ENCODE data around the gene KRTAP27-1. TPM values are rescaled to one million over a fixed set of nuclear protein-coding genes. Genes with fewer than 3 reads are reported as not detected.

The KRTAP27-1 gene
- total RNA-seq, 1 experiment from 2014 or later, result not detected

DNA sequence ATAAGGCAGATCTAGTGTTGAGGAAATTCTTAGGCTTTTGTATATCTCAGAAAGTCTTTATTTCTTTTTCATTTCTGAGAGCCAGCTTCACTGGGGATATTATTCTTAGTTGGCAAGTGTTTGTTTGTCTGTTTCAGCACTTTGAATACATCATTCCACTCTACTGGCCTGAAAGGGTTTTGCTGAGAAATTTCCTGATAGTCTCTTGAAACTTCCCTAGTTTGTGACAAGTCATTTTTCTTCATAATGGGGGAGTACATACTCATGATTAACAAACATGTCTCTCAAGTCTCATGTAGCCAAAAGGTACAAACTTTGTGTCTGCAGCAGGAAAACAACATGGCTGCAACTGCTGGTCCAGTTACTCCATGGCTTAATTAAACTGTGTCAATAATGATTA is 11.1 kb downstream of the KRTAP27-1 start:
- Histone ChIP-seq H4K20me1 (ENCODE audit: insufficient read depth) (no peaks in the 10 kb centered on the region), H2AFZ (ENCODE audit: low read depth, low read length, poor library complexity, severe bottlenecking) (no peak overlapping the region), H3K79me2 (ENCODE audit: insufficient read depth, low read length) (no peaks in the 10 kb centered on the region), H3K9ac (ENCODE audit: low read length) (no peak overlapping the region), H3K36me3 (ENCODE audit: control insufficient read depth in 1 of 2, insufficient read depth in 2 of 2, low read length in 2 of 2) (no peaks in the 10 kb centered on the region), H3K4me2 (ENCODE audit: low read length) (no peak overlapping the region), H3K4me3 (replicated peaks in 1 of 2; ENCODE audit: low read depth in 1 of 2, low read length in 2 of 2) (no peak overlapping the region), H3K27me3 (ENCODE audit: insufficient read depth, low read length) (no peaks in the 10 kb centered on the region), H3K27ac (ENCODE audit: low read depth, low read length) (no peak overlapping the region), H3K4me1 (ENCODE audit: control insufficient read depth in 1 of 2, insufficient read depth in 2 of 2, low read length in 2 of 2) (no peaks in the 10 kb centered on the region), H3K9me2 (ENCODE audit: insufficient read depth) (no peaks in the 10 kb centered on the region), H3K9me3 (ENCODE audit: control insufficient read depth in 1 of 2, insufficient read depth in 1 of 2, low read depth in 1 of 2, low read length in 2 of 2) (peaks cover 16 to 17% of the 10 kb centered on the region in 2 experiments; a peak in 3 of 4 replicates)
- ChIA-PET CTCF (no interaction called here), RAD21 (ENCODE audit: low non-redundant PET in 1 of 2, low total read pairs in 2 of 2, uncharacterized antibody in 2 of 2, unreplicated experiment in 2 of 2) (no interaction called here), POLR2A (no interaction called here)
- BruUV-seq (replicated peaks), result no TSS peak
- TF ChIP-seq EGR1 (IDR thresholded peaks at IDR 0.05; ENCODE audit: low read depth), result no peak
- TF ChIP-seq ELF1 (IDR thresholded peaks at IDR 0.05; ENCODE audit: borderline replicate concordance, low read depth), result no peak
- TF ChIP-seq POLR2AphosphoS5 (IDR thresholded peaks at IDR 0.05; ENCODE audit: low read depth, low read length), result no peak
- TF ChIP-seq EZH2 (IDR thresholded peaks at IDR 0.05), result no peak
- no peak for TF ChIP-seq ZNF274 (IDR thresholded peaks at IDR 0.05; ENCODE audit: low read depth, low read length)
- TF ChIP-seq, protein P1, sequence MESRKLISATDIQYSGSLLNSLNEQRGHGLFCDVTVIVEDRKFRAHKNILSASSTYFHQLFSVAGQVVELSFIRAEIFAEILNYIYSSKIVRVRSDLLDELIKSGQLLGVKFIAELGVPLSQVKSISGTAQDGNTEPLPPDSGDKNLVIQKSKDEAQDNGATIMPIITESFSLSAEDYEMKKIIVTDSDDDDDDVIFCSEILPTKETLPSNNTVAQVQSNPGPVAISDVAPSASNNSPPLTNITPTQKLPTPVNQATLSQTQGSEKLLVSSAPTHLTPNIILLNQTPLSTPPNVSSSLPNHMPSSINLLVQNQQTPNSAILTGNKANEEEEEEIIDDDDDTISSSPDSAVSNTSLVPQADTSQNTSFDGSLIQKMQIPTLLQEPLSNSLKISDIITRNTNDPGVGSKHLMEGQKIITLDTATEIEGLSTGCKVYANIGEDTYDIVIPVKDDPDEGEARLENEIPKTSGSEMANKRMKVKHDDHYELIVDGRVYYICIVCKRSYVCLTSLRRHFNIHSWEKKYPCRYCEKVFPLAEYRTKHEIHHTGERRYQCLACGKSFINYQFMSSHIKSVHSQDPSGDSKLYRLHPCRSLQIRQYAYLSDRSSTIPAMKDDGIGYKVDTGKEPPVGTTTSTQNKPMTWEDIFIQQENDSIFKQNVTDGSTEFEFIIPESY (IDR thresholded peaks at IDR 0.05; ENCODE audit: extremely low read depth, insufficient replicate concordance, low read length), result no peak
- no peak for TF ChIP-seq CEBPB (IDR thresholded peaks at IDR 0.05; ENCODE audit: low read depth)
- TF ChIP-seq SP1 (IDR thresholded peaks at IDR 0.05; ENCODE audit: low read depth), result no peak
- TF ChIP-seq, protein P2, sequence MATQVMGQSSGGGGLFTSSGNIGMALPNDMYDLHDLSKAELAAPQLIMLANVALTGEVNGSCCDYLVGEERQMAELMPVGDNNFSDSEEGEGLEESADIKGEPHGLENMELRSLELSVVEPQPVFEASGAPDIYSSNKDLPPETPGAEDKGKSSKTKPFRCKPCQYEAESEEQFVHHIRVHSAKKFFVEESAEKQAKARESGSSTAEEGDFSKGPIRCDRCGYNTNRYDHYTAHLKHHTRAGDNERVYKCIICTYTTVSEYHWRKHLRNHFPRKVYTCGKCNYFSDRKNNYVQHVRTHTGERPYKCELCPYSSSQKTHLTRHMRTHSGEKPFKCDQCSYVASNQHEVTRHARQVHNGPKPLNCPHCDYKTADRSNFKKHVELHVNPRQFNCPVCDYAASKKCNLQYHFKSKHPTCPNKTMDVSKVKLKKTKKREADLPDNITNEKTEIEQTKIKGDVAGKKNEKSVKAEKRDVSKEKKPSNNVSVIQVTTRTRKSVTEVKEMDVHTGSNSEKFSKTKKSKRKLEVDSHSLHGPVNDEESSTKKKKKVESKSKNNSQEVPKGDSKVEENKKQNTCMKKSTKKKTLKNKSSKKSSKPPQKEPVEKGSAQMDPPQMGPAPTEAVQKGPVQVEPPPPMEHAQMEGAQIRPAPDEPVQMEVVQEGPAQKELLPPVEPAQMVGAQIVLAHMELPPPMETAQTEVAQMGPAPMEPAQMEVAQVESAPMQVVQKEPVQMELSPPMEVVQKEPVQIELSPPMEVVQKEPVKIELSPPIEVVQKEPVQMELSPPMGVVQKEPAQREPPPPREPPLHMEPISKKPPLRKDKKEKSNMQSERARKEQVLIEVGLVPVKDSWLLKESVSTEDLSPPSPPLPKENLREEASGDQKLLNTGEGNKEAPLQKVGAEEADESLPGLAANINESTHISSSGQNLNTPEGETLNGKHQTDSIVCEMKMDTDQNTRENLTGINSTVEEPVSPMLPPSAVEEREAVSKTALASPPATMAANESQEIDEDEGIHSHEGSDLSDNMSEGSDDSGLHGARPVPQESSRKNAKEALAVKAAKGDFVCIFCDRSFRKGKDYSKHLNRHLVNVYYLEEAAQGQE (IDR thresholded peaks at IDR 0.05; ENCODE audit: low read depth), result no peak
- TF ChIP-seq, protein P3, sequence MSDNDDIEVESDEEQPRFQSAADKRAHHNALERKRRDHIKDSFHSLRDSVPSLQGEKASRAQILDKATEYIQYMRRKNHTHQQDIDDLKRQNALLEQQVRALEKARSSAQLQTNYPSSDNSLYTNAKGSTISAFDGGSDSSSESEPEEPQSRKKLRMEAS (IDR thresholded peaks at IDR 0.05), result no peak
- no peak for TF ChIP-seq CBX3 (IDR thresholded peaks at IDR 0.05; ENCODE audit: low read depth)
- TF ChIP-seq YY1 (IDR thresholded peaks at IDR 0.05; ENCODE audit: extremely low read depth, insufficient replicate concordance, low read depth, low read length), result no peak
- intact Hi-C loops (cut with micrococcal nuclease), result no loop called here
- ATAC-seq, result no peak
- DNase-seq (ENCODE audit: low read depth, low spot score), result no peak

All from HCT116 (cell line).